ENCODE results near the gene NLRP8.
A peak's percentile ranks its signal among the peaks of the same experiment; 100 is the strongest.
"Not testable (repeated sequence)": the region's sequence is repeated elsewhere in the genome, so short reads cannot be mapped to it uniquely, and the experiment has no call there.

NLRP8 gene

GRCh38 chr19:55913643-55914268, 33.9 kb upstream of the NLRP8 start:
- Histone ChIP-seq H2AFZ (ENCODE audit: low read depth, low read length) (no peak overlapping the region), H3K27me3 (ENCODE audit: low read depth, low read length) (0 out of 2 replicates have a peak, but pooled peaks cover 2% of the 10 kb centered on the region), H3K9me3 (ENCODE audit: insufficient read depth, low read length) (no peaks in the 10 kb centered on the region; the same call in 1 of the 2 replicates), H3K79me2 (ENCODE audit: low read length) (no peaks in the 10 kb centered on the region), H3K4me2 (ENCODE audit: low read length) (no peak overlapping the region), H3K9ac (ENCODE audit: low read length) (no peak overlapping the region), H3K27ac (ENCODE audit: low read length) (no peak overlapping the region), H3K36me3 (replicated peaks; ENCODE audit: low read depth, low read length) (no peaks in the 10 kb centered on the region), H4K20me1 (ENCODE audit: insufficient read depth, low read length) (no peaks in the 10 kb centered on the region), H3K4me3 (ENCODE audit: low read length) (no peak overlapping the region), H3K4me1 (ENCODE audit: low read length) (no peaks in the 10 kb centered on the region)
- TF ChIP-seq EZH2phosphoT487 (IDR thresholded peaks at IDR 0.05; ENCODE audit: low read depth) (no peak), CTCF (IDR thresholded peaks at IDR 0.05; ENCODE audit: low read depth, low read length) (peak; percentile 64)

- Histone ChIP-seq H3K4me2 (ENCODE audit: low read length) (no peak overlapping the region), H3K9me3 (ENCODE audit: insufficient read depth, low read length) (peaks cover 4% of the 10 kb centered on the region), H3K79me2 (ENCODE audit: low read length) (no peaks in the 10 kb centered on the region), H4K20me1 (ENCODE audit: insufficient read depth, low read length) (no peaks in the 10 kb centered on the region), H3K9ac (ENCODE audit: low read length) (no peak overlapping the region), H3K36me3 (replicated peaks; ENCODE audit: low read depth, low read length) (no peaks in the 10 kb centered on the region), H3K4me1 (ENCODE audit: low read length) (no peaks in the 10 kb centered on the region), H3K27me3 (ENCODE audit: low read depth, low read length) (no peaks in the 10 kb centered on the region), H2AFZ (ENCODE audit: low read depth, low read length) (no peak overlapping the region), H3K27ac (ENCODE audit: low read length) (no peak overlapping the region), H3K4me3 (ENCODE audit: low read length) (no peak overlapping the region)
- no peak for TF ChIP-seq EZH2phosphoT487 (IDR thresholded peaks at IDR 0.05; ENCODE audit: low read depth)
- TF ChIP-seq CTCF (IDR thresholded peaks at IDR 0.05; ENCODE audit: low read depth, low read length) = no peak
Observed at GRCh38 chr19:55923556-55923955, 24.1 kb upstream of the NLRP8 start.

- no peaks in the 10 kb centered on the region for H3K27me3 ChIP-seq (ENCODE audit: low read depth, low read length)
- no peak overlapping the region for H3K9ac ChIP-seq (ENCODE audit: low read length)
- peaks cover 5% of the 10 kb centered on the region for H3K4me1 ChIP-seq (ENCODE audit: low read length)
- H2AFZ ChIP-seq (ENCODE audit: low read depth, low read length) = no peak overlapping the region
- H3K9me3 ChIP-seq (ENCODE audit: insufficient read depth, low read length) = peaks cover 4% of the 10 kb centered on the region; the same call in 1 of the 2 replicates
- no peak overlapping the region for H3K4me2 ChIP-seq (ENCODE audit: low read length)
- H4K20me1 ChIP-seq (ENCODE audit: insufficient read depth, low read length) = no peaks in the 10 kb centered on the region
- H3K36me3 ChIP-seq (replicated peaks; ENCODE audit: low read depth, low read length) = no peaks in the 10 kb centered on the region
- no peak overlapping the region for H3K27ac ChIP-seq (ENCODE audit: low read length)
- H3K79me2 ChIP-seq (ENCODE audit: low read length) = no peaks in the 10 kb centered on the region
- TF ChIP-seq CTCF (IDR thresholded peaks at IDR 0.05; ENCODE audit: low read depth, low read length) (no peak), EZH2phosphoT487 (IDR thresholded peaks at IDR 0.05; ENCODE audit: low read depth) (no peak)
- no peak overlapping the region for H3K4me3 ChIP-seq (ENCODE audit: low read length)
Observed at GRCh38 chr19:55927991-55928390, 19.6 kb upstream of the NLRP8 start.

GRCh38 chr19:55929258-55929657, 18.4 kb upstream of the NLRP8 start:
- H3K27ac ChIP-seq (ENCODE audit: low read length); H4K20me1 ChIP-seq (ENCODE audit: insufficient read depth, low read length); H3K4me2 ChIP-seq (ENCODE audit: low read length); H3K9ac ChIP-seq (ENCODE audit: low read length); H3K79me2 ChIP-seq (ENCODE audit: low read length); H3K4me1 ChIP-seq (ENCODE audit: low read length); H3K4me3 ChIP-seq (ENCODE audit: low read length); H2AFZ ChIP-seq (ENCODE audit: low read depth, low read length); H3K27me3 ChIP-seq (ENCODE audit: low read depth, low read length); H3K9me3 ChIP-seq (ENCODE audit: insufficient read depth, low read length); H3K36me3 ChIP-seq (replicated peaks; ENCODE audit: low read depth, low read length): not testable (repeated sequence)
